Lower leg skin (tissue), 3 donors: ENCODE measurements around the gene SLCO2B1.

Experiments used
- POLR2A ChIP-seq, 2 donors: fragments of 450-650 bp; IDR thresholded peaks; one replicate each; pipeline ENCODE4 v1.6.1; 2016 to 2017; ENCODE audit warnings: antibody characterized with exemption in 2 of 2, mild to moderate bottlenecking in 1 of 2, moderate library complexity in 1 of 2
- TF ChIP-seq, protein P1 (sequence below), 3 donors: fragments of 450-650 bp; IDR thresholded peaks; one replicate each; pipeline ENCODE4 v1.5.1; 2016; ENCODE audit warnings: antibody characterized with exemption in 3 of 3, mild to moderate bottlenecking in 3 of 3, moderate library complexity in 2 of 3

DNA sequence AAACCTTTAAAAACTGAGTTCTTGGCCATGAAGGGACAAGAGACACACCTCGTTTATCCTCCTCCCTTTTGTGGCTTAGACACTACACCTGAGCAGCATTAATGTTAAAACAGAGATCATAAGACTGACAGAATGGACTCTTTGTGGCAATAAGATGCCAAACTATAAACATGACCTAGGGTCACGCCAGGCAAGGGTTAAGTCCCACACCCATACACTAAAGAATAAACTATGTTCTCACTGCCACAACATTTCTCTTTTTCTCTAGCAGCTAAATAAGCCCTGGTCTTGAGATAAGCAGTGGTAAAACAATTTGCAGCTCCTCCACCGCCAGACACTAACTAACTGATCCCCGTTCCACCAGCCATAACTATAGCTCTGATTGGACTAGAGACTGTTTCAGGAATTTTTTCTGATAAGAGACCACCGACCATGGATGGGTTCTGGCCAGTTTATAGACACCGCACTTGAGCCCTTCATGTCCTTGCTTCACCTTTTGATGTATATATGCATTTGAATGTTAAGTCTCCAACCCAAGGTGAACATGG, 4.9 kb upstream of the SLCO2B1 start:
- TF ChIP-seq, protein P1, sequence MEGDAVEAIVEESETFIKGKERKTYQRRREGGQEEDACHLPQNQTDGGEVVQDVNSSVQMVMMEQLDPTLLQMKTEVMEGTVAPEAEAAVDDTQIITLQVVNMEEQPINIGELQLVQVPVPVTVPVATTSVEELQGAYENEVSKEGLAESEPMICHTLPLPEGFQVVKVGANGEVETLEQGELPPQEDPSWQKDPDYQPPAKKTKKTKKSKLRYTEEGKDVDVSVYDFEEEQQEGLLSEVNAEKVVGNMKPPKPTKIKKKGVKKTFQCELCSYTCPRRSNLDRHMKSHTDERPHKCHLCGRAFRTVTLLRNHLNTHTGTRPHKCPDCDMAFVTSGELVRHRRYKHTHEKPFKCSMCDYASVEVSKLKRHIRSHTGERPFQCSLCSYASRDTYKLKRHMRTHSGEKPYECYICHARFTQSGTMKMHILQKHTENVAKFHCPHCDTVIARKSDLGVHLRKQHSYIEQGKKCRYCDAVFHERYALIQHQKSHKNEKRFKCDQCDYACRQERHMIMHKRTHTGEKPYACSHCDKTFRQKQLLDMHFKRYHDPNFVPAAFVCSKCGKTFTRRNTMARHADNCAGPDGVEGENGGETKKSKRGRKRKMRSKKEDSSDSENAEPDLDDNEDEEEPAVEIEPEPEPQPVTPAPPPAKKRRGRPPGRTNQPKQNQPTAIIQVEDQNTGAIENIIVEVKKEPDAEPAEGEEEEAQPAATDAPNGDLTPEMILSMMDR (IDR thresholded peaks at IDR 0.05) = no peak
- no peak for TF ChIP-seq POLR2A (IDR thresholded peaks at IDR 0.05)
